Stimulated activated CD8-positive, alpha-beta memory T cell treated with anti-CD3 and anti-CD28 coated beads, Interleukin-4, amount 100 ng/mL, for 48 hours (primary cell): ENCODE data around the gene ORM1.
"Not testable (repeated sequence)": the region's sequence is repeated elsewhere in the genome, so short reads cannot be mapped to it uniquely, and the experiment has no call there.

Source experiments
- DNase-seq: peaks from one replicate; pipeline ENCODE4 v3.0.0-alpha.2; 2020

Gene ORM1

DNA sequence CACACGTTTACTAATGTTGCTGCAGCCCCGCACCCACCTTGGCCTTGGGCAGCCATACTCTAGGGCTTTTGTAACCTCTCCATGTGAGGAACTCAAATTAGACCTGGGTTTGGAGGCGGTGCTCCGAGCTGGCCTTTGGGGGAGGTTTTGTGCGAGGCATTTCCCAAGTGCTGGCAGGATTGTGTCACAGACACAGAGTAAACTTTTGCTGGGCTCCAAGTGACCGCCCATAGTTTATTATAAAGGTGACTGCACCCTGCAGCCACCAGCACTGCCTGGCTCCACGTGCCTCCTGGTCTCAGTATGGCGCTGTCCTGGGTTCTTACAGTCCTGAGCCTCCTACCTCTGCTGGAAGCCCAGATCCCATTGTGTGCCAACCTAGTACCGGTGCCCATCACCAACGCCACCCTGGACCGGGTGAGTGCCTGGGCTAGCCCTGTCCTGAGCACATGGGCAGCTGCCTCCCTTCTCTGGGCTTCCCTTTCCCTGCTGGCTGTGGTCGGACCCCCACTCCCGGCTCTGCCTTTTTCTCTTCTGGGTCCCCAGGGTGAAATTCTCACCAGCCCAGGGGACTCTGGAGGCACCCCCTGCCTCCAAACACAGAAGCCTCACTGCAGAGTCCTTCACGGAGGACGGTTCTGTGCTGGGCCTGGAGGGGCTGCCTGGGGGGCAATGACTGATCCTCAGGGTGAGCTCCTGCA lies at the start of gene ORM1:
ORM1 (plus strand) TSS at position 268 of the 701 bp plus-strand sequence; CDS start at position 304, 36 bp downstream.
- not testable (repeated sequence) for DNase-seq

DNA sequence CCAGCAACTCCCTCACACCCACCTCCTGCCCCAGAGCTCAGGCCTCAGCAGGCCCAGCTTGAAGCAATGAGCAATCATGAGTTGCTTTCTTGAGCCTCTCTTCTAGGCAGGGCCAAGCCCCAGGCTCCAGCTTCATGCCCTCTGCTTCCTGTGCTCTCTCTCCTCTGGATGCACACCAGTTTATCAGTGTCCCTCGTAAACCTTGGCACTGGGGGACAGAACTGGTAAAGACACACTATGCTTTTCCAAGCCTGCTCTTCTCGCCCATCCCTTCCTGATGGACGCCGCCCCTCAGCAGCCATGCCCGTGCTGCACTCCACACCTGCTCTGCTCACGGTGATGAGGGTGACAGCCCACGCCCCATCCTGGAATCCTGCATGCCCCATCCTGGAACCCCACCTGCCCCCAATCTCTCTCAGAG lies 49.4 kb upstream of the ORM1 start:
- DNase-seq = no peak

DNA sequence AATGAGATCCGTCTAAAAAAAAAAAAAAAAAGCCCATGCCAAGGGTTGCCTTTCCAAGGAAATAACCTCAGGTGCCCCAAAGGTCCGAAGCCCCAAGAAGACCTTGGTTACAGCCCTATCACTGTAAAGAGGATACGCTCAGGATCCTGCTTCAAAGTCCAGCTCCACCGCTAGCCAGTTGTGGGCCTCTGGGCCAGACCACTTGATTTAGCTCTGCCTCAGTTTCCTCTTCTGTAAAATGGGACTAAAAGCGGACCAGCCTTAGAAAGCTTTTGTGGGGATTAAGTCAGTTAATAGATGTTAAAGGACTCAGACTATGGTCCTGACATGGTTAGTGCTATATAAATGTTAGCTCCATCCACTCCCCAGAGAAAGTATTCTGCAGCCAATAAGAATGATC lies 48.7 kb upstream of the ORM1 start:
- no peak for DNase-seq

DNA sequence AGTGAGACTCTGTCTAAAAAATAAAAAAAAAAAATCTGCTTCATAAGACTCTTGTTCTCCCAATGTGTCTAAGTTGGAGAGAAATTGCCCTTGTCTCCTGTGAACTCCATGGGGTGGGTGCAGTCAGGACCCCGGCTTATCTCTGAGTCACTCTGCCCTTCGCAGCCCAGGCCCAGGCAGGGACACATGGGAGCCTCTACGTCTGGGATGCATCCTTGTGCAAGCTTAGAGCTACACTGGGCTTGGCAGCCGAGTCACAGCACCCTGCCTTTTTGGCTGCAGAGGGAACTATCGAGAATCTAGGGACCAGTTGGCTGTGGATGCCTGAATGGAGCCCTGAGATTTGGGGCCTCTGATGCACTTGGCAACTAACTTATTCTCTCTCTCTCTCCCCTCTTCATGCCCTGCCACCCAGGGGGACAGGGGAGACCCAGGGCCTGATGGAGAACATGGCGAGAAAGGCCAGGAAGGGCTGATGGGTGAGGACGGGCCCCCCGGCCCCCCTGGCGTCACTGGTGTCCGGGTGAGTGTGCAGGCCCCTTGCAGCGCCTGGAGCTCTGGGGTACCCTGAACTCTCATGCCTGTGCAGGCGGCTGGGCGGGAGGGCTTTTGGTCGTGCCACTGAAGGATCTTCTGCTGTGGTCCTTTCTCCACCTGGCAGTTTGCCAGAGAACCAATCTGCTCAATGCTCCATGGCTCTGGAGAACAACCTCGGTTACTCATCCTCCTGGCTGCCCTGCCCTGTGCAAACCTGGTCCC lies 47.5 kb upstream of the ORM1 start:
- no peak for DNase-seq

DNA sequence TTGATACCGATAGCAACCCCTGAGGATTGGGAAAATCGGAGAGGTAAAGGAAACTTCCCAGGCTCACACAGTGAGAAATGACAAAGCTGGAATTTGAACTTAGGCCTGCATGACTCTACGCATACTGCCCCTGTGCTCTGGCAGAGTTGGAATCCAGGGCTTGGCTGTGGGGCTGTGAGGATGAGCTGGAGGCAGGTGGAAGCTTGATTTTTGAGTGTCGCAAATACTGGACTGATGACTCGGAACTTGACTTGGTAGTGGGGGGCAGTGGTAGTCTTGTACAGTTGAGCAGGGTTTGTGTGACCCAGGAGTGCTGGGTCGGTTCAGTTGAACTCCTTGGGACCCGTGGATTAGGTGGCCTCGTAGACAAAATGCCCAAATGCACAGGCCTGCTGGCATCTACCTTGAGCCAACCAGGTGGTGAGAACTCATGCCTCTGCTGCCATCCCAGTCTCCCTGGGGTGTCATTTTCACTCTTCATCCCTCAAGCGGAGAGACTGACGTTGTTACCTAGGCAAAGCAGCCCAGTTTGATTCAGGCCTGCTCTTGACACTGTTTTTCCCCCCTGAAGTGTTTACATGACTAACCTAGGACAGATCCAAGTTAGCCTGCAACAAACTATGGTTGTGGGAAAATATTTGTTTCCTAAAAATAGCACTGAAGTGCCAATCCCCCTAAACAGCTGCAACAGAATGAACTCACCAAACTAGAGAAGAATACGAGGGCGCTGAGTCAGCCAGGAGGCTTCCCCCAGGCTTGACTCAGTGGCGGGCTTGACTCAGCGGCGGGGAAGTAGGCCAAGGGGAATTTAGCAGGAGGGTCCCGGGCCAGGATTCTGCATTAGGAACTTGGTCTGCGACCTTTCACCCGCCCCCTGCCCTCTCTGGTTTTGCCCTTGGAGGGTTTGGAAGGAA lies 45.7 kb upstream of the ORM1 start:
- no peak for DNase-seq

DNA sequence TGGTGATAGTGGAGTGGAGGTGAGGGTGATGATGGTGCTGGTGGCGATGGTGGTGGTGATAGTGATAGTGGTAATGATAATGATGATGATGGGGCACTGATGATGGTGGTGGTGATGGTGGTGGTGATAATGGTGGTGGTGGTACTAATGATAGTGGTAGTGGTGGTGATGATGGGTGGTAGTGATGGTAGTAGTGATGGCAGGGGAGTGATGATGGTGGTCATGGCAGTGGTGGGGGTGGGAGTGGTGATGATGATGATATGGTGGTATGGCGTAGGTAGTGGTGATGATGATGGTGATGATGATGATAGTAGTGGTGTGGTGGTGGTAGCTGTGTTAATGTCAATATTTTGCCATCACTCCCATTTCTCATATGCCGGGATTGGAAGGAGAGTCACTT lies 44.5 kb upstream of the ORM1 start:
- no peak for DNase-seq

DNA sequence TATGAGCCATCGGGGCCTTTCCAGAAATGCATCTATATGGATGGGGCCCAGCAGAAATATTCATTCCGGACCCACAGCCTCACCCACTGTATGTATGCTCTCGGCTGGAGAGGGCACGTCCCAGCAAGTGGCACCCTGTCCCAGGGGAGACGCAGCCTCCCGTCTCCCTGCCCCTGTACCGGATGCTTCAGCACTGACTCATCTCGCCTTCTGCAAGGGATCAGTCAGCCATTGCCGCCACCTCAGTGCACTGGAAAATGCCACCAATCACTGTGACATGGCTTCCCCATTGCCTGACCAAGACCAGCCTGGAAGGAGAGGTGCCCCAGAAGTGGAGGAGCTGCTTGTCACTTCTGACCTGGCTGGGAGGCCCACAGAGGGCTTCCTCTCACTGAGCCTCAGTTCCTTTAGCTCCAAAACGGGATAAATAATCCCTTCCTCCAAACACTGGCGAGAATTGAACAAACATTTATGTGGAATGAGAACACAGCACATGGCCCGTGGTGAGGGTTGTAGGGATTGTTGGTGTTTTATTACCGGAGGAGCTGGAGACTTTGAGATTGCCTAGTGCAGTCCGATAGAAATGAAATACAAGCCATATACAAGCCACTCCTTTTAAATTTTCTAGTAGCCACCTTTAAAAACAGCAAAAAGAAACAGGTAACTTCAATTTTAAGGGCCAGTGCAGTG lies 43.9 kb upstream of the ORM1 start:
- no peak for DNase-seq

DNA sequence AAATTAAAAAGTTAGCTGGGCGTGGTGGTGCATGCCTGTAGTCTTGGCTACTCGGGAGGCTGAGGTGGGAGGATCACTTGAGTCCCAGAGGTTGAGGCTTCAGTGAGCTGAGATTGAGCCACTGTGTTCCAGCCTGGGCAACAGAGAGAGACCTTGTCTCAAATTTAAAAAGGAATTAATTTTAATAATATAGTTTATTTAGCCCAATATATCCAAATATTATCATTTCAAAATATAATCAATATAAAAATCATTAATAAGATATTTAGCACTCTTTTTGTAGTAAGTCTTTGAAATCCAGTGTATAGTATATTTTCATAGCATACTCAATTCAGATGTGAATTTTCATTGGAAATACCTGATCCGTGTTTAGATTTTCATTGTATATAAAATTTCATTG lies 43.2 kb upstream of the ORM1 start:
- DNase-seq = no peak

DNA sequence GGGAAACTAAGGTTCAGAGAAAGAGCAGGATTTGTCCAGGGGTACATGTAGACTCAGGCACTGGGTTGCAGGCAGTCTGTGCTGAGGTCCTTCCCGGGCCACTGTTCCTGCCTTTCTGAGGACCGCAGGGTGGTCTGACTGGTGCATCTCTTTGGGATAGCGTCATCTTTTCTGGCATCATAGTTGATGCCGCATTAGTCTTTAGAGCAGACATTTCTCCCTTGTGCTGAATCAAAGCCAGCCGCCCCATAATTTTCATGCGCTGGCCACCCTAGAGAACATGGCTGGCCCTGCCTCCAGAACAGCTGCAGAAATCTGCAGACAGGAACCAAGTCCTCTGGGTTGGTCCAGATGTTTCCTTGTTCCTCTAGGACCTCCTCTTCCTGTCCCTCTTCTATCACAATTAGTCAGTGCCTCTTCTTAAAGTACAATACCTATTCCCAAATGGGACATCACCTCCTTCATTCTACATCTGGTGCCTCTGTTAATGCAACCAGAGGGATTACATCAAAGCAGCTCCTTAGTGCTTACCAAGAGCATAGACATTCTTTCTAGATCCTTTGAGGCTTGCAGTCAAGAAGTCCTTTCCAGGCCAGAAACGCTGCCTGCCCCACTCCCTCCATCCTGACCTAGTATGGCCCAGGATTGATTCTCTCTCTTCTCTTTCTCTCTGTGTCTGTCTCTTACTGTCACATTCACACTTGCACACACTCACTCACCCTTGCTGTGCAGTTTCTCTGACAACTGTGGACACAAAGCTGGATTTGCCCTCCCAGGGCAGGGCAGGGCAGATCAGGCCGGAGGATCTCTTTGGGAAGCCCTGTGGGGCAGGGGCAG lies 42.0 kb upstream of the ORM1 start:
- no peak for DNase-seq

DNA sequence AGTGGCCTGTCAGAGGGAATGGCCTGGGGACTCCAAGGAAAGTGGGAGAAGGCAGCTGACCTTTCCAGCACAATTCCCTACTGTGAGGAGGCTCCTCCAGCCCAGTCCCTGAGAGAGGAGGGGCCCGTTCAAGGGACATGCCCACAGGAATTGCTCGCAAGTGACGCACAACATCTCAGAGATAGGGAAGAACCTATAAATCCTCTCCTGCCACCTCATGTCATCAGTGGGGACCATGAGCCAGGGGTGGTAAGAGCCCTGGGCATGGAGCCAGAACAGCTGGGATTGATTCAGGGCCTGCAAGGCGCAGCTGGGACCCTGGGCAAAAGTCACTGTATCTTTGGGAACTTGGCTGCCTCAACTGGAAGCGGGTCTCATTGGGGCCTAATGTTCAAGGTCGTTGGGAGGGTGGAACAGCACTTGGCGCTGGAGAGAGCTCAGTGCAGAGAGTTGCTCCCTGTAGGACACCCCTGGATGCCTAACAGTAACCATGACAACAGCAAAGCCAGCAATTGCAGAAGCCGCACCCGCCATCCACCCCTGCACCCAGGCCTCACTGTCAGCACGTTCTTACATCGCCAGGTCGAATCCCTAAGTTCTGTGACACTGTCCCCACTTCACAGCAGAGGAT lies 41.3 kb upstream of the ORM1 start:
- no peak for DNase-seq

DNA sequence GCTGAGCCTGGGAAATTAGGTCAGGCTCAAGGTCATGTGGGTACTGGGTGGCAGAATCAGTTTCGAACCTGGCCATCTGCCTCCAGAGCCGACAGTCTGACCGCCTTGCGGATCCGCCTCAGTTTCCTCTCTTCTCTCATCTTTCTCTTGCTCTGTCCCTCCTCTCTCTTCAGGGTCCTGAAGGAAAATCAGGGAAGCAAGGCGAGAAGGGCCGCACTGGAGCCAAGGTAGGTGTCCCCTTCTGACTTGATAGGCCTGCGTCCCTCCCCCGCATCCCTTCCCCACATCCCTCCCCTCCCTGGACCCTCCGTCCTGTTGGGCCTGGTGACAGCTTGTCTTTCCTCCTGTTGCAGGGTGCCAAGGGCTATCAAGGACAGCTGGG lies 40.8 kb upstream of the ORM1 start:
- DNase-seq = no peak

DNA sequence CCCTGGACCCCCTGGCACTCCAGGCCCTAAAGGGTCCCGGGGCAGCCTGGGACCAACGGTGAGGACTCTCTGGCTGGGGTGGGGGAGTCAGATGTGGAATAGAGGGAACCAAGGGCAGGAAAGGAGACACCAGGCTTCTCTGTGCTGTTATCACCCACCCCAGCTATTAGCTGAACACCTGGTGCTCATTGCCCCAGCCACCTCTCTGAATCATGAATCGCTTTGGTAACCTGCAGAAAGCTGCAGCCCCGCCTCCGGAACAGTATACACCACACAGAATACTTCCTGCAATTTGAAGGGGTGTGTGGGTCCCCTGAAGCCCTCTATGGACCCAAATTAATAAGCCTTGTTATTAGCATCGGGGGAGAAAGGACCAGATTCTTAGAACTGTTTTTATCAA lies 40.4 kb upstream of the ORM1 start:
- no peak for DNase-seq

DNA sequence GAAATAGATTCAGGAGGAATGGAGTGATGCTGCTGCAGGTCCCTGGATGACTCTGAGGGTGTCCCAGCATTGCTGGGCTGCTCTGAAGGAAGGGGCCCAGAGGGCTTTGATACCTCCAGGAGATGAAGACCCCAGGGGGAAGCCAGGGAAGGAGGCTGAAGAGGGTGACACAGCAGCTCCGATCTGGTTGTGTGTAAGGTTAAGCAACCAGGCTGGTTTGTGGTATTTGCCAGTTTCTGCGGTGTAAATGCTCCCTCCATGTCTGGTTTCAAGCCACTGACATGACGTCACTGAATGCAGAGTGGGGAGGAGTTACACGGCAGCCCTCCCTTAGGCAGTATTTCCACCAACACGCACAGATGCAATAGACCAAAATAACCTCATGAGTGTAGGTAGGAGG lies 40.0 kb upstream of the ORM1 start:
- DNase-seq = peak; percentile 43

DNA sequence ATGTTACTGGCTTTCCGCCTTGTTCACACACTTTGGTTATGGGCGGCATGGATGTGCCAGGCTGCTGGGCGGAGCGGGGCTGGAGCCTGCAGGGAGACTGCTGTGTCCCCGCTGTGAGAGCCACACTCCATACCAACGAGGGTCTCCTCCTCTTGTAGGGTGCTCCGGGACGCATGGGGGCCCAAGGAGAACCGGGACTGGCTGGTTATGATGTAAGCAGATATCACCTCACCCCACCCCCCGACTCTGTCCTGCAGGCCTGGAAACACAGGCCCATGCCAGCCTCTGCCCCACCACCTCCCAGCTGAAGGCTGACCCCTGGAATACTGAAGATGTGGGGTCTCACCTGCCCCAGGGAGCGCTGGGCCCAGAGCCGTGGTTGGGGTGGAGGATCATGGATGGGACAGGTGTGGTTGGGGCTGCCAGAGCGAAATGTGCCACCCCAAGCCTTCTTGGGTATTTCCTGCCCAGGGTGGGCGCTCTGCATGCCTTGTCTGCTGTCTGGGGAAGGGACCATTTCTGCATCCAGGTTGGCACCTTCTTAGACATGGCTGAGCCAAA lies 39.3 kb upstream of the ORM1 start:
- DNase-seq = no peak

DNA sequence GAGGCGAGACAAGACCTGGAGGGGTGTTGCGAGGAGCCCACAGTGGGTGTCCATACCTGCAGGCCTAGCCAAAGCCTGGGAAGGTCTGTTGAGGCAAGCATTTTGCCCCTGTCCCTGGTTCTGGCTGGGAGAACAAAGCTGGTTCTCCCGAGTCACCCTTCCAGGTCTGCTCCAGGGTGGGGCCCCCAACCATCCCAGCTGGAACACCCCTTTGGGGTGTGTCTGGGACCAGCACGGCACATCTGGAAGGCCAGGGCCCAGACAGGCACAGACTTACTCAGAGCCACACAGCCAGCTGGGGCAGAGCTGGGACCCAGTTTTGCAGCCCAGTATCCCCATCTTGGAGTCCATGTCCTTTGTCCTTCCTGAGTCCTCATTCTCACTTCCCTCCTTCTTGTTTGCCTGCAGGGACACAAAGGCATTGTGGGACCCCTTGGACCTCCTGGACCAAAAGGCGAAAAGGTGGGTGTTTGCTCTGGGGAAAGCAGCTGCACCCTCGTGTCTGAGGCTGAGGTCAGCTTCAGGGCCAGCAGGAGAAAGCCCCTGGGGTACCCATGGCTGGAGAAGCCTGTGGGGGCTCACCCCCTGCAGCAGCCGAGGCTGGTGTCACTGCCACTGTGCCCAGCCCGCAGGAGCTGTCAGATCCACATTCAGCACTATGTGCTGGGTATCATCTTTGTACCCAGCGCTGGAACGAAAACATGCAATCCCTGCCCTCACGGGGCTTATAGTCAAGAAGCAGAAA lies 38.4 kb upstream of the ORM1 start:
- no peak for DNase-seq

DNA sequence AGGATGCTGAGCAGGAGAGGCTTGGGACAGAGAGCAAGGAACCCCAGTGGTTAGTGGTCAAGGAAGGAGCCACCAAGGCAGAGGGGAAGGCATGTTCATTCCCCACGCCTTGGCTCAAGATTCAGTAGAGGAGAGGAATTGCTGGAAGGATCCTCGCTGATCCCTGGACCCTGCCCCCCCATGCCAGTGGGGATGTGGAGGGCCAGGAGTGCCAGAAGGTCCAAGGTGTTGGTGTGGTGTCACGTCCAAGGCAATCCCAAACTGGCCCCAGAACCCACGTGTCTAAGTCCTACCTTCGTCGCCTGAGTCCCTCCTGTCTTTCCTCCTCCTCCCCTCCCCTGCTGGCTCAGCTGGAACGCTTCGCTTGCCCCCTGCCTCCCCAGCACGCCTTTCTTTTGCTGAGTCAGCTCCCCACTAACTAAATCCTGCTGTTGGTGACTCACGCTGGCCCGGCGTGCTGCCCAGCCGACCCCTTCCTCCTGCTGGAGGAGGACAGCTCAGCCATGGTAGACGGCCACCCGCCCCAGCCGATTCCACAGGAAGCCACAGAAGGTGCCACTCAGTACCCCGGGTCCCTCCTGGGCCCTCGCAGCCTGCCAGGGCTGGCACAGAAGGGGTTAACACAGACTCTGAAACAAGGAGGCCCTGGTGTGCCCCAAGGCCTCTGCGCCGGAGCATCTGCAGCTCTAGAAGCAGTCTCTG lies 37.6 kb upstream of the ORM1 start:
- no peak for DNase-seq

DNA sequence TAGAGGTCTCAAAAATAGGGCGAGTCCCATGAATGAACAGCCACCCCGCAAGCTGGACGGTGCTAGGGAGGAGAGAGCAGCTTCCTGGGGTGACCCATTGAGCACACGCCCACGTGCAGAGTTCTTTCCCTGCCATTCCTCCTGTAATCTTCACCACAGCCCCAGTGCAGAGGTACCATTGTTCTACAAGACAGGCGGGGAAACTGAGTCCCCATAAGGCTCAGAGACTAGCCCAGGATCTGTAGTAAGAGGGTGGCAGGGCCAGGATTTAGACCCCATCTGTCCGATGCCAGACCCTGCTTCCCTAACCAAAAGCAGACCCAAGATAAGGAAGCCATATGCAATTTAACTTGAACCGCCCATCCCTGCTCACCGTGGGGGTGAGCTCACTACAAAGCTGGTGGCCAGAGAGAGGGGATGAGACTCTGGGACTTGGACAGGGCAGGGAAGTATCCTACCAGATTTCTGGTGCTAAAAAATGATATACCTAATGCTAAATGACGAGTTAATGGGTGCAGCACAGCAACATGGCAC lies 36.7 kb upstream of the ORM1 start:
- DNase-seq = no peak

DNA sequence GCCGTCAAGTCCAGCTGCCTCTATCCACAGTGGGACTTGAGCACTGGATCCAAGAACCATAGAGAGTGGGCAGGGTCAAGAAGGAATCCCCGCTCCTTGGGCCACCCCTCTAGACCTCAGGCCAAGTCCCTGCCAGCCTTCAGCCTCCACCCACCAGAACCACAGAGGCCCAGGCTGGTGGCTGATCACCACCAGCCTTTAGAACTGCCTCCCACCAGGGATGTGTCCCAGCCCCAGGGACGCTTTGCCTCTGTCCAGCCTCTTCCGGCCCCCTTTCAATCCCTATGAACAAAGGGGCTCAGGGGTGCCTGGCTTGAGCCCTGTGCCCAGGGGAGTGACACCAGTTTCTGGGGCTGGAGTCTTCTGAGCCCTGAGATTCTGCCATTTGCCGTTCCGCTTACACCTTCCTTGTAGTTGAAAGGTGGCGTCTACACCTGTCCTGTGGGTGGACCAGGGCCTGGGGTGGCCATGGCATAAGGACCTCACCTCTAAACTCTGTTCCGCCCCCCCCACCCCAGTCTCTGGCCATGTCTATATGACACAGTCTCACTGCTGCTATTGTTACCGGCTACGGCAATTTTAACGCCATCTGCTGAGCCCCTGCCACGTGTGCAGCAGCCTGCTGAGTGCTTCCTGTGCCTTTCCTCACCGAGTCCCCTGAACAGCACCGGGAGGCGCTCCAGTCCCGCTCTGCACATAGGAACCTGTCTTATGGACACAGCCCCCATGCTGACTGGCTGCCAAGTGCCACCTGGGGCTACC lies 35.7 kb upstream of the ORM1 start:
- no peak for DNase-seq

DNA sequence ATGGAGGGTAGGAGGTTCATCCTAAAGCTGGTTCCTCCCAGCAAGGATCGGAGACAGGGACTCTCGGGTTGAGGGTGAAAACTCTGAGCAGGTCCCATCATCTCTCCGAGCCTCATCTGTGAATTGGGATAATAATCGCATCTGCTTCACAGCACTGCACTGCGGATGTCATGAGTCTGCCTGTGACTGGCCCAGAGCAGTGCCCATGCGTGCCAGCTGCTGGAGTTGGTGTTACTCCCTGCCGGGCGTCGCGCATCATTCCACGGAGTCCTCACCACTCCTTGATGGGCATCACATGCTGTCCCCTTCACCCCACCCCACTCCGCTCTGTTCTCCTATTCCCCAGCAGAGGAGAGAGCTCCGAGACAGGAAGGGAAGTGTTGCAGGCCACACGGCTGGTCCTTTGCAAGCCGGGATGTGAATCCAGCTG lies 35.1 kb upstream of the ORM1 start:
- DNase-seq = no peak
